ENCODE measurements around the gene IFNL3. TPM values are rescaled to one million over a fixed set of nuclear protein-coding genes. Genes with fewer than 3 reads are reported as not detected.

IFNL3 gene
- total RNA-seq, 2 experiments from 2014 or later: not detected

DNA sequence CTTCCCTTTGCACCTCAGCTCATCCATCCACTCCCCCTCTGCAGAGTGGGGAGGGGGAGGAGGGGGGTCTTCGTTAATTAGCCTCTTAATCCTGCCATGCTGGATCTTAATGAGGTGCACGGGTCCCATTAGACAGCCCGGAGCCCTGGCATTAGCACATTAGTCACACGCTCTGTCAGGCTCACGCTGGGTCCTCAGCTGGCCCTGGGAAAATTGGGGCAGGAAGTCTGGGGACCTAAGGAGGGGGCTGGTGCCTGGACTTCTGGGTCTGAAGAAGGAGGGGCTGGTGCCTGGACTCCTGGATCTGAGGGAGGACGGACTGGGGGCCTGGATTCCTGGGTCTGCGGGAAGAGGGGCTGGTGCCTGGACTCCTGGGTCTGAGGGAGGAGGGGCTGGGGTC, 48.5 kb downstream of the IFNL3 start:
- ChIA-PET CTCF (interaction anchor here (0.6 to 2.3 kb wide), 5 partner anchors 8 to 131 kb away, joined by 3 to 7 read pairs (median 3); no protein-coding TSS in a partner anchor), POLR2A (no interaction called here)
- H3K36me3 Mint-ChIP-seq (ENCODE audit: low read depth): no peaks in the 10 kb centered on the region
- DNase-seq (no peak), ATAC-seq (no peak)
- no peak overlapping the region for H3K27ac Mint-ChIP-seq
- no peaks in the 10 kb centered on the region for H3K9me3 Mint-ChIP-seq
- peaks cover 19% of the 10 kb centered on the region for H3K4me1 Mint-ChIP-seq (ENCODE audit: low read depth)
- TF ChIP-seq, protein P1, sequence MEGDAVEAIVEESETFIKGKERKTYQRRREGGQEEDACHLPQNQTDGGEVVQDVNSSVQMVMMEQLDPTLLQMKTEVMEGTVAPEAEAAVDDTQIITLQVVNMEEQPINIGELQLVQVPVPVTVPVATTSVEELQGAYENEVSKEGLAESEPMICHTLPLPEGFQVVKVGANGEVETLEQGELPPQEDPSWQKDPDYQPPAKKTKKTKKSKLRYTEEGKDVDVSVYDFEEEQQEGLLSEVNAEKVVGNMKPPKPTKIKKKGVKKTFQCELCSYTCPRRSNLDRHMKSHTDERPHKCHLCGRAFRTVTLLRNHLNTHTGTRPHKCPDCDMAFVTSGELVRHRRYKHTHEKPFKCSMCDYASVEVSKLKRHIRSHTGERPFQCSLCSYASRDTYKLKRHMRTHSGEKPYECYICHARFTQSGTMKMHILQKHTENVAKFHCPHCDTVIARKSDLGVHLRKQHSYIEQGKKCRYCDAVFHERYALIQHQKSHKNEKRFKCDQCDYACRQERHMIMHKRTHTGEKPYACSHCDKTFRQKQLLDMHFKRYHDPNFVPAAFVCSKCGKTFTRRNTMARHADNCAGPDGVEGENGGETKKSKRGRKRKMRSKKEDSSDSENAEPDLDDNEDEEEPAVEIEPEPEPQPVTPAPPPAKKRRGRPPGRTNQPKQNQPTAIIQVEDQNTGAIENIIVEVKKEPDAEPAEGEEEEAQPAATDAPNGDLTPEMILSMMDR (IDR thresholded peaks at IDR 0.05): no peak
- intact Hi-C loops (cut with micrococcal nuclease): no loop called here
- no peak overlapping the region for H3K4me3 Mint-ChIP-seq
- H3K27me3 Mint-ChIP-seq: peaks cover 52% of the 10 kb centered on the region

DNA sequence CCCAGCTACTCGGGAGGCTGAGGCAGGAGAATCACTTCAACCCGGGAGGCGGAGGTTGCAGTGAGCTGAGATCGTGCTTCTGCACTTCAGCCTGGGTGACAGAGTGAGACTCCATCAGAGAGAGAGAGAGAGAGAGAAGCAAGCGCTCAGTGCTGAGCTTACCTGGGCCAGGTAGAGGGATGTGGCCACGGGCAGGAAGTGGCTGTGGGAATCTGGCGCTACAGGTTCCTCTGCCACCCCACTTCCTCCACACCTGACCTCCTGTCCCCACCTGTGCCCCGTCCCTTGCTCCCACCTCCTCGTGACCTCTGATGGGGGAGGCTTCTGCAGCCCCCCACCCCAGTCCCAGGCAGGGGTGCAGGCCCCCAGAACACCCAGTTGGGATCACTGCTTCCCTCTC, 49.1 kb downstream of the IFNL3 start:
- intact Hi-C loops (cut with micrococcal nuclease): no loop called here
- Mint-ChIP-seq H3K4me1 (ENCODE audit: low read depth) (peaks cover 19% of the 10 kb centered on the region), H3K27me3 (peaks cover 48% of the 10 kb centered on the region), H3K9me3 (no peaks in the 10 kb centered on the region), H3K36me3 (ENCODE audit: low read depth) (no peaks in the 10 kb centered on the region), H3K27ac (no peak overlapping the region), H3K4me3 (no peak overlapping the region)
- CTCF ChIA-PET: interaction anchor here (1.0 to 2.3 kb wide), 4 partner anchors 9 to 132 kb away, joined by 3 to 7 read pairs (median 4); no protein-coding TSS in a partner anchor
- DNase-seq (no peak), ATAC-seq (no peak)
- TF ChIP-seq, protein P1 (IDR thresholded peaks at IDR 0.05): no peak
- POLR2A ChIA-PET: no interaction called here

DNA sequence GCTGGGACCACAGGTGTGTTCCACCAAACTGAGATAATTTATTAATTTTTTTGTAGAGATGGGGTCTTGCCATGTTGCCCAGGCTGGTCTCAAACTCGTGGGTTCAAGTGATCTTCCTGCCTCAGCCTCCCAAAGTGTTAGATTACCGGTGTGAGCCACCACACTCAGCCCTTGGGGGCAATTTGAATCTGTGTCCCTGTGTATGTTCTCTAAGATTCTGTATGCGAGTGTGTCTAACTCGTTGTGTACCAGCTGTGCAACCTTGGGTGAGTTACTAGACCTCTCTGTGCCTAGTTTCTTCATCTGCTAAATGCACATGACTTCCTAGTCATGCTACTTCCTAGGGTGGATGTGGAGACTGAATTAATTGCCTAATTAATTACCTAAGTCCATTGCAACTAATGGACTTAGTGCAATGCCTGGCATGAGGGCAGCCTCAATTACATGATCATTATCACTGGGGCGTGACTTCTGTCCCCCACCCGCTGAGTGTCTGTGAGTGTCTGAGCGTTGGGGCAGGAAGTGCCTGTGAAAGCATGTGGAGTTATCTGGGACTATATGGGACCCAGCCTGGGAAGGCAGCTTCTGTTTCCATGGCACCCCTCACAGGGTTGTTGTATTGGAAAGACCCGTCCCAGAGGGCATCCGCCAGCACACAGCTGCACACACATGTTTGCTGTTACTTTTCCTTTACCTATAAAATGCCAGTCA, 49.8 kb downstream of the IFNL3 start:
- H3K4me1 Mint-ChIP-seq (ENCODE audit: low read depth): peaks cover 19% of the 10 kb centered on the region
- no peaks in the 10 kb centered on the region for H3K9me3 Mint-ChIP-seq
- no peaks in the 10 kb centered on the region for H3K36me3 Mint-ChIP-seq (ENCODE audit: low read depth)
- intact Hi-C loops (cut with micrococcal nuclease): no loop called here
- ATAC-seq: no peak
- no peak overlapping the region for H3K27ac Mint-ChIP-seq
- no peak for DNase-seq
- POLR2A ChIA-PET: no interaction called here
- TF ChIP-seq, protein P1 (IDR thresholded peaks at IDR 0.05): no peak
- CTCF ChIA-PET: interaction anchor here (1.0 to 2.3 kb wide), 4 partner anchors 8 to 73 kb away, joined by 3 to 7 read pairs (median 4); no protein-coding TSS in a partner anchor
- no peak overlapping the region for H3K4me3 Mint-ChIP-seq
- H3K27me3 Mint-ChIP-seq: peaks cover 45% of the 10 kb centered on the region

DNA sequence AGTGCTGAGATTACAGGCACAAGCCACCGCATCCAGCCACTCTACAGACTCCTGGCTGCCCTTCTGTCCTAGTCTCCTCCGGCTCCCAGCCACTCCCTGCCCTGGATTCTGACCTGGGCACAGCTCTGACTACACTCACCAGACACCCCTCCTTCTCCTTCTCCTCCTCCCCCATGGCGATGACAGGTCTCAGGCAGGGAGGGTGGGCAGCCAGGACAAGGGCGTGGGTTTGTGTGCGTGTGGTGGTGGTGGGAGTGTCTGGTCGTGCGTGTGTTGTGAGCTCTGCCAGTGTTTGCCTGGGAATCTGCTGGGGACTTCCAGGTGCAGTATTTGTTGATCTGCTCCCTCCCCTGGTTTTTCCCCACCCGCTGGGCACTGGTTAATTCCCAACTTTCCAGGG, 51.0 kb downstream of the IFNL3 start:
- H3K27ac Mint-ChIP-seq: no peak overlapping the region
- no peak overlapping the region for H3K4me3 Mint-ChIP-seq
- no peak for ATAC-seq
- H3K9me3 Mint-ChIP-seq: no peaks in the 10 kb centered on the region
- no peaks in the 10 kb centered on the region for H3K36me3 Mint-ChIP-seq (ENCODE audit: low read depth)
- H3K4me1 Mint-ChIP-seq (ENCODE audit: low read depth): peaks cover 19% of the 10 kb centered on the region
- intact Hi-C loops (cut with micrococcal nuclease): no loop called here
- POLR2A ChIA-PET: no interaction called here
- DNase-seq: no peak
- CTCF ChIA-PET: interaction anchor here (1.4 to 1.7 kb wide), 2 partner anchors 18 to 72 kb away, joined by 4 to 5 read pairs; no protein-coding TSS in a partner anchor
- TF ChIP-seq, protein P1 (IDR thresholded peaks at IDR 0.05): no peak
- peaks cover 42% of the 10 kb centered on the region for H3K27me3 Mint-ChIP-seq

Other genes starting within 250 kb of the IFNL3 start
- 1 to 10 TPM; 1.9 to 2.3 TPM for gene FBXO27, start 212.5 kb downstream of the IFNL3 start, total RNA-seq
- gene ACP7, start 160.6 kb downstream of the IFNL3 start, total RNA-seq: not detected
- gene PAK4, start 119.2 kb downstream of the IFNL3 start, total RNA-seq: 10 to 100 TPM in 1 of 2 experiments, 1 to 10 TPM in 1; 9.8 to 11.5 TPM
- not detected for gene NCCRP1, start 48.0 kb downstream of the IFNL3 start, total RNA-seq
- not detected for gene SYCN, start 40.7 kb downstream of the IFNL3 start, total RNA-seq
- gene IFNL4, start 3.9 kb upstream of the IFNL3 start, total RNA-seq: not detected
- not detected for gene IFNL2, start 23.4 kb upstream of the IFNL3 start, total RNA-seq
- not detected for gene IFNL1, start 51.4 kb upstream of the IFNL3 start, total RNA-seq
- 1 to 10 TPM; 6.1 to 6.5 TPM for gene LRFN1, start 75.9 kb upstream of the IFNL3 start, total RNA-seq
- gene GMFG, start 91.0 kb upstream of the IFNL3 start, total RNA-seq: 100 to 1,000 TPM; 280 to 297 TPM
- gene SAMD4B, start 97.4 kb upstream of the IFNL3 start, total RNA-seq: 10 to 100 TPM; 35.5 to 37.1 TPM
- 10 to 100 TPM; 35.5 to 36.5 TPM for gene PAF1, start 146.1 kb upstream of the IFNL3 start, total RNA-seq
- gene MED29, start 146.4 kb upstream of the IFNL3 start, total RNA-seq: 10 to 100 TPM; 19.5 to 19.8 TPM
- 10 to 100 TPM; 74.6 to 80.3 TPM for gene ZFP36, start 161.8 kb upstream of the IFNL3 start, total RNA-seq
- gene PLEKHG2, start 167.7 kb upstream of the IFNL3 start, total RNA-seq: 10 to 100 TPM; 35.9 to 42.8 TPM
- 1,000 to 10,000 TPM; 3,249 to 3,324 TPM for gene RPS16, start 190.9 kb upstream of the IFNL3 start, total RNA-seq
- gene SUPT5H, start 200.6 kb upstream of the IFNL3 start, total RNA-seq: 100 to 1,000 TPM; 127 to 141 TPM
- 100 to 1,000 TPM; 108 to 114 TPM for gene TIMM50, start 235.8 kb upstream of the IFNL3 start, total RNA-seq

All from activated CD8-positive, alpha-beta T cell treated with anti-CD3 and anti-CD28 coated beads for 36 hours (primary cell).